ENCODE measurements around the gene PMF1.
"Not testable (repeated sequence)": the region's sequence is repeated elsewhere in the genome, so short reads cannot be mapped to it uniquely, and the experiment has no call there.

PMF1 gene

GRCh38 chr1:156198831-156199349 lies 13.9 kb upstream of the PMF1 start:
- Histone ChIP-seq H3K27ac (ENCODE audit: low read depth, low read length) (no peak overlapping the region), H3K9me3 (ENCODE audit: control insufficient read depth, insufficient read depth, low read depth, low read length) (no peaks in the 10 kb centered on the region), H3K27me3 (ENCODE audit: control insufficient read depth, insufficient read depth, low read length) (no peaks in the 10 kb centered on the region), H3K36me3 (ENCODE audit: control insufficient read depth, insufficient read depth, low read length) (peaks cover 47% of the 10 kb centered on the region), H3K9ac (ENCODE audit: low read length) (no peak overlapping the region), H3K4me3 (ENCODE audit: low read depth, low read length) (no peak overlapping the region), H3K4me1 (ENCODE audit: control insufficient read depth, insufficient read depth, low read length) (peaks cover 16% of the 10 kb centered on the region)

GRCh38 chr1:156200044-156200443 lies 12.8 kb upstream of the PMF1 start:
- H3K36me3 ChIP-seq (ENCODE audit: control insufficient read depth, insufficient read depth, low read length) = peaks cover 52% of the 10 kb centered on the region
- no peak overlapping the region for H3K9ac ChIP-seq (ENCODE audit: low read length)
- H3K4me3 ChIP-seq (ENCODE audit: low read depth, low read length) = no peak overlapping the region
- no peaks in the 10 kb centered on the region for H3K27me3 ChIP-seq (ENCODE audit: control insufficient read depth, insufficient read depth, low read length)
- peaks cover 10% of the 10 kb centered on the region; the same call in 1 of the 2 replicates for H3K4me1 ChIP-seq (ENCODE audit: control insufficient read depth, insufficient read depth, low read length)
- no peaks in the 10 kb centered on the region for H3K9me3 ChIP-seq (ENCODE audit: control insufficient read depth, insufficient read depth, low read depth, low read length)
- H3K27ac ChIP-seq (ENCODE audit: low read depth, low read length) = no peak overlapping the region

- H3K27me3 ChIP-seq (ENCODE audit: control insufficient read depth, insufficient read depth, low read length) = no peaks in the 10 kb centered on the region
- H3K4me3 ChIP-seq (ENCODE audit: low read depth, low read length) = no peak overlapping the region
- peaks cover 58% of the 10 kb centered on the region for H3K36me3 ChIP-seq (ENCODE audit: control insufficient read depth, insufficient read depth, low read length)
- no peak overlapping the region for H3K9ac ChIP-seq (ENCODE audit: low read length)
- H3K4me1 ChIP-seq (ENCODE audit: control insufficient read depth, insufficient read depth, low read length) = peaks cover under 1% of the 10 kb centered on the region; the same call in 1 of the 2 replicates
- no peak overlapping the region for H3K27ac ChIP-seq (ENCODE audit: low read depth, low read length)
- H3K9me3 ChIP-seq (ENCODE audit: control insufficient read depth, insufficient read depth, low read depth, low read length) = no peaks in the 10 kb centered on the region
Measured at GRCh38 chr1:156203331-156203730, 9.5 kb upstream of the PMF1 start.

GRCh38 chr1:156204686-156205085 lies 8.1 kb upstream of the PMF1 start:
- Histone ChIP-seq H3K4me3 (ENCODE audit: low read depth, low read length) (no peak overlapping the region), H3K27ac (ENCODE audit: low read depth, low read length) (no peak overlapping the region), H3K27me3 (ENCODE audit: control insufficient read depth, insufficient read depth, low read length) (no peaks in the 10 kb centered on the region), H3K4me1 (ENCODE audit: control insufficient read depth, insufficient read depth, low read length) (peaks cover 11% of the 10 kb centered on the region), H3K9me3 (ENCODE audit: control insufficient read depth, insufficient read depth, low read depth, low read length) (no peaks in the 10 kb centered on the region), H3K9ac (ENCODE audit: low read length) (no peak overlapping the region), H3K36me3 (ENCODE audit: control insufficient read depth, insufficient read depth, low read length) (peaks cover 63% of the 10 kb centered on the region)

- no peaks in the 10 kb centered on the region for H3K27me3 ChIP-seq (ENCODE audit: control insufficient read depth, insufficient read depth, low read length)
- no peak overlapping the region for H3K4me3 ChIP-seq (ENCODE audit: low read depth, low read length)
- peaks cover 49% of the 10 kb centered on the region for H3K36me3 ChIP-seq (ENCODE audit: control insufficient read depth, insufficient read depth, low read length)
- H3K9ac ChIP-seq (ENCODE audit: low read length) = no peak overlapping the region
- no peaks in the 10 kb centered on the region for H3K9me3 ChIP-seq (ENCODE audit: control insufficient read depth, insufficient read depth, low read depth, low read length)
- peaks cover 24% of the 10 kb centered on the region for H3K4me1 ChIP-seq (ENCODE audit: control insufficient read depth, insufficient read depth, low read length)
- no peak overlapping the region for H3K27ac ChIP-seq (ENCODE audit: low read depth, low read length)
Measured at GRCh38 chr1:156211243-156211642, 1.6 kb upstream of the PMF1 start.

- Histone ChIP-seq H3K27me3 (ENCODE audit: control insufficient read depth, insufficient read depth, low read length) (no peaks in the 10 kb centered on the region), H3K27ac (ENCODE audit: low read depth, low read length) (peak overlapping the region; percentile 96), H3K9ac (ENCODE audit: low read length) (peak overlapping the region; percentile 62), H3K4me1 (ENCODE audit: control insufficient read depth, insufficient read depth, low read length) (peaks cover 24% of the 10 kb centered on the region), H3K36me3 (ENCODE audit: control insufficient read depth, insufficient read depth, low read length) (peaks cover 43% of the 10 kb centered on the region), H3K9me3 (ENCODE audit: control insufficient read depth, insufficient read depth, low read depth, low read length) (no peaks in the 10 kb centered on the region), H3K4me3 (ENCODE audit: low read depth, low read length) (peak overlapping the region; percentile 86)
Measured at GRCh38 chr1:156212130-156212529, 677 bp upstream of the PMF1 start.

- peak overlapping the region; percentile 96 for H3K27ac ChIP-seq (ENCODE audit: low read depth, low read length)
- peak overlapping the region; percentile 93 for H3K9ac ChIP-seq (ENCODE audit: low read length)
- H3K4me1 ChIP-seq (ENCODE audit: control insufficient read depth, insufficient read depth, low read length) = peaks cover 21% of the 10 kb centered on the region
- peak overlapping the region; percentile 86 for H3K4me3 ChIP-seq (ENCODE audit: low read depth, low read length)
- H3K9me3 ChIP-seq (ENCODE audit: control insufficient read depth, insufficient read depth, low read depth, low read length) = no peaks in the 10 kb centered on the region
- peaks cover 35% of the 10 kb centered on the region for H3K36me3 ChIP-seq (ENCODE audit: control insufficient read depth, insufficient read depth, low read length)
- H3K27me3 ChIP-seq (ENCODE audit: control insufficient read depth, insufficient read depth, low read length) = no peaks in the 10 kb centered on the region
Measured at GRCh38 chr1:156213644-156213966, 798 bp downstream of the PMF1 start.

- Histone ChIP-seq H3K27ac (ENCODE audit: low read depth, low read length) (no peak overlapping the region), H3K9me3 (ENCODE audit: control insufficient read depth, insufficient read depth, low read depth, low read length) (no peaks in the 10 kb centered on the region), H3K36me3 (ENCODE audit: control insufficient read depth, insufficient read depth, low read length) (peaks cover 31% of the 10 kb centered on the region), H3K9ac (ENCODE audit: low read length) (peak overlapping the region; percentile 58), H3K27me3 (ENCODE audit: control insufficient read depth, insufficient read depth, low read length) (no peaks in the 10 kb centered on the region), H3K4me3 (ENCODE audit: low read depth, low read length) (peak overlapping the region; percentile 86; the same call in 1 of the 2 replicates), H3K4me1 (ENCODE audit: control insufficient read depth, insufficient read depth, low read length) (peaks cover 15% of the 10 kb centered on the region)
Measured at GRCh38 chr1:156214024-156214748, 1.4 kb downstream of the PMF1 start.

GRCh38 chr1:156216361-156217086 lies 3.7 kb downstream of the PMF1 start:
- H3K4me1 ChIP-seq (ENCODE audit: control insufficient read depth, insufficient read depth, low read length) = peaks cover 13% of the 10 kb centered on the region
- not testable (repeated sequence) for H3K27ac ChIP-seq (ENCODE audit: low read depth, low read length); H3K9ac ChIP-seq (ENCODE audit: low read length); H3K27me3 ChIP-seq (ENCODE audit: control insufficient read depth, insufficient read depth, low read length); H3K9me3 ChIP-seq (ENCODE audit: control insufficient read depth, insufficient read depth, low read depth, low read length); H3K4me3 ChIP-seq (ENCODE audit: low read depth, low read length)
- H3K36me3 ChIP-seq (ENCODE audit: control insufficient read depth, insufficient read depth, low read length) = peaks cover 27% of the 10 kb centered on the region

- H3K9ac ChIP-seq (ENCODE audit: low read length) = no peak overlapping the region
- H3K27ac ChIP-seq (ENCODE audit: low read depth, low read length) = no peak overlapping the region
- peaks cover 6% of the 10 kb centered on the region for H3K4me1 ChIP-seq (ENCODE audit: control insufficient read depth, insufficient read depth, low read length)
- peaks cover 38% of the 10 kb centered on the region for H3K36me3 ChIP-seq (ENCODE audit: control insufficient read depth, insufficient read depth, low read length)
- H3K4me3 ChIP-seq (ENCODE audit: low read depth, low read length) = no peak overlapping the region
- H3K9me3 ChIP-seq (ENCODE audit: control insufficient read depth, insufficient read depth, low read depth, low read length) = no peaks in the 10 kb centered on the region
- H3K27me3 ChIP-seq (ENCODE audit: control insufficient read depth, insufficient read depth, low read length) = no peaks in the 10 kb centered on the region
Measured at GRCh38 chr1:156217871-156218270, 5.1 kb downstream of the PMF1 start.

- no peaks in the 10 kb centered on the region for H3K9me3 ChIP-seq (ENCODE audit: control insufficient read depth, insufficient read depth, low read depth, low read length)
- H3K4me3 ChIP-seq (ENCODE audit: low read depth, low read length) = no peak overlapping the region
- H3K36me3 ChIP-seq (ENCODE audit: control insufficient read depth, insufficient read depth, low read length) = peaks cover 44% of the 10 kb centered on the region
Measured at GRCh38 chr1:156220226-156220625, 7.4 kb downstream of the PMF1 start.

More at GRCh38 chr1:156220226-156220625, 7.4 kb downstream of the PMF1 start:
- Histone ChIP-seq H3K27me3 (ENCODE audit: control insufficient read depth, insufficient read depth, low read length) (no peaks in the 10 kb centered on the region), H3K4me1 (ENCODE audit: control insufficient read depth, insufficient read depth, low read length) (no peaks in the 10 kb centered on the region), H3K27ac (ENCODE audit: low read depth, low read length) (no peak overlapping the region), H3K9ac (ENCODE audit: low read length) (no peak overlapping the region)

Measured in HUES6 (cell line).